ENCODE measurements around the gene NAMPT. TPM values are rescaled to one million over a fixed set of nuclear protein-coding genes. Genes with fewer than 3 reads are reported as not detected.
A peak's percentile ranks its signal among the peaks of the same experiment; 100 is the strongest.

Gene NAMPT
- total RNA-seq, 1 experiment from 2014 or later = 66.0 TPM

- peak overlapping the region; percentile 41 for H3K4me3 ChIP-seq (ENCODE audit: low read length)
- TF ChIP-seq EZH2phosphoT487 (IDR thresholded peaks at IDR 0.05; ENCODE audit: borderline replicate concordance, low read length) (no peak), EZH2 (IDR thresholded peaks at IDR 0.05; ENCODE audit: low read length, unreplicated experiment) (no peak)
- TF ChIP-seq, protein P1, sequence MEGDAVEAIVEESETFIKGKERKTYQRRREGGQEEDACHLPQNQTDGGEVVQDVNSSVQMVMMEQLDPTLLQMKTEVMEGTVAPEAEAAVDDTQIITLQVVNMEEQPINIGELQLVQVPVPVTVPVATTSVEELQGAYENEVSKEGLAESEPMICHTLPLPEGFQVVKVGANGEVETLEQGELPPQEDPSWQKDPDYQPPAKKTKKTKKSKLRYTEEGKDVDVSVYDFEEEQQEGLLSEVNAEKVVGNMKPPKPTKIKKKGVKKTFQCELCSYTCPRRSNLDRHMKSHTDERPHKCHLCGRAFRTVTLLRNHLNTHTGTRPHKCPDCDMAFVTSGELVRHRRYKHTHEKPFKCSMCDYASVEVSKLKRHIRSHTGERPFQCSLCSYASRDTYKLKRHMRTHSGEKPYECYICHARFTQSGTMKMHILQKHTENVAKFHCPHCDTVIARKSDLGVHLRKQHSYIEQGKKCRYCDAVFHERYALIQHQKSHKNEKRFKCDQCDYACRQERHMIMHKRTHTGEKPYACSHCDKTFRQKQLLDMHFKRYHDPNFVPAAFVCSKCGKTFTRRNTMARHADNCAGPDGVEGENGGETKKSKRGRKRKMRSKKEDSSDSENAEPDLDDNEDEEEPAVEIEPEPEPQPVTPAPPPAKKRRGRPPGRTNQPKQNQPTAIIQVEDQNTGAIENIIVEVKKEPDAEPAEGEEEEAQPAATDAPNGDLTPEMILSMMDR (conservative IDR thresholded peaks at IDR 0.05; ENCODE audit: low read depth, low read length) = no peak
- ATAC-seq = peak; percentile 18
- H4K20me1 ChIP-seq (ENCODE audit: low read length) = no peaks in the 10 kb centered on the region
- no peaks in the 10 kb centered on the region for H3K9me2 ChIP-seq (replicated peaks; ENCODE audit: low read length)
- peaks cover 46% of the 10 kb centered on the region for H3K4me1 ChIP-seq (ENCODE audit: insufficient read depth, low read length)
- peak overlapping the region; percentile 1; the same call in 1 of the 2 replicates for H3K9ac ChIP-seq (ENCODE audit: low read length)
- BruUV-seq (replicated peaks) = TSS peak; percentile 98
- POLR2A ChIA-PET (ENCODE audit: unreplicated experiment) = interaction anchor here (1.2 kb wide), 1 partner anchor 28 kb away, joined by 8 read pairs; the partner anchor contains the start of gene NAMPT
- peak overlapping the region; percentile 69 for H3K4me2 ChIP-seq (ENCODE audit: low read length)
- no peaks in the 10 kb centered on the region for H3K79me2 ChIP-seq (ENCODE audit: low read length)
- H3K27me3 ChIP-seq (ENCODE audit: low read length) = no peaks in the 10 kb centered on the region
- peak overlapping the region; percentile 18 for H2AFZ ChIP-seq (ENCODE audit: low read length)
- H3K36me3 ChIP-seq (ENCODE audit: low read depth, low read length) = no peaks in the 10 kb centered on the region
- CTCF ChIA-PET = interaction anchor here (1.0 kb wide), 2 partner anchors 97 to 149 kb away, joined by 3 to 11 read pairs; no protein-coding TSS in a partner anchor
- peak overlapping the region; percentile 72 for H3K27ac ChIP-seq (ENCODE audit: low read length)
- intact Hi-C loops (cut with micrococcal nuclease) = loop anchor here (1.0 to 2.0 kb wide), 5 partner anchors 18 to 149 kb away; no protein-coding TSS in a partner anchor
- peak; percentile 48 for DNase-seq
- no peaks in the 10 kb centered on the region for H3K9me3 ChIP-seq (ENCODE audit: low read length)
- peaks cover 15% of the 10 kb centered on the region for H3F3A ChIP-seq (ENCODE audit: low read length, unreplicated experiment)
These were observed 28.1 kb upstream of the NAMPT start for GRCh38 chr7:106312906-106313305.

- peaks cover 42% of the 10 kb centered on the region for H3K4me1 ChIP-seq (ENCODE audit: insufficient read depth, low read length)
- no peak overlapping the region; the same call in 1 of the 2 replicates for H3K4me3 ChIP-seq (ENCODE audit: low read length)
- intact Hi-C loops (cut with micrococcal nuclease) = loop anchor here (1.0 to 2.0 kb wide), 2 partner anchors 19 to 27 kb away; no protein-coding TSS in a partner anchor
- TSS peak; percentile 29 for BruUV-seq (replicated peaks)
- ChIA-PET POLR2A (ENCODE audit: unreplicated experiment) (interaction anchor here (0.6 to 1.2 kb wide), 3 partner anchors 26 to 72 kb away, joined by 3 to 8 read pairs (median 3); partner anchors contain the start of gene NAMPT), CTCF (interaction anchor here (1.0 kb wide), 2 partner anchors 96 to 150 kb away, joined by 3 to 11 read pairs; no protein-coding TSS in a partner anchor)
- peaks cover 15% of the 10 kb centered on the region for H3F3A ChIP-seq (ENCODE audit: low read length, unreplicated experiment)
- H3K27me3 ChIP-seq (ENCODE audit: low read length) = no peaks in the 10 kb centered on the region
- no peaks in the 10 kb centered on the region for H3K9me2 ChIP-seq (replicated peaks; ENCODE audit: low read length)
- H3K9me3 ChIP-seq (ENCODE audit: low read length) = no peaks in the 10 kb centered on the region
- peak overlapping the region; percentile 69 for H3K4me2 ChIP-seq (ENCODE audit: low read length)
- TF ChIP-seq, protein P1 (conservative IDR thresholded peaks at IDR 0.05; ENCODE audit: low read depth, low read length) = no peak
- TF ChIP-seq EZH2 (IDR thresholded peaks at IDR 0.05; ENCODE audit: low read length, unreplicated experiment) (no peak), EZH2phosphoT487 (IDR thresholded peaks at IDR 0.05; ENCODE audit: borderline replicate concordance, low read length) (no peak)
- peak; percentile 85 for DNase-seq
- no peak overlapping the region for H2AFZ ChIP-seq (ENCODE audit: low read length)
- H3K36me3 ChIP-seq (ENCODE audit: low read depth, low read length) = no peaks in the 10 kb centered on the region
- H3K27ac ChIP-seq (ENCODE audit: low read length) = peak overlapping the region; percentile 72
- no peaks in the 10 kb centered on the region for H4K20me1 ChIP-seq (ENCODE audit: low read length)
- peak; percentile 61 for ATAC-seq
- no peaks in the 10 kb centered on the region for H3K79me2 ChIP-seq (ENCODE audit: low read length)
- 0 out of 2 replicates have a peak overlapping the region, but pooled peaks have one; percentile 1 for H3K9ac ChIP-seq (ENCODE audit: low read length)
These were observed 27.5 kb upstream of the NAMPT start for GRCh38 chr7:106312099-106312871.

All from PC-3 (cell line).